GM23338 (cell line): ENCODE results near the gene CCDC149. TPM values are rescaled to one million over a fixed set of nuclear protein-coding genes. Genes with fewer than 3 reads are reported as not detected.

Experiments
- ATAC-seq: fragments of 200-7000 bp; cut with Tn5 transposase; 3 replicates; pipeline ENCODE4 v1.9.1; 2020
- DNase-seq: peaks from one replicate; pipeline ENCODE4 v3.0.0-alpha.2; 2015; ENCODE audit warnings: low spot score
- H2AFZ ChIP-seq: fragments of 200-600 bp; sonication (generic); 2 replicates; pipeline ENCODE4 v1.8.0; 2016; ENCODE audit warnings: antibody characterized with exemption, mild to moderate bottlenecking, moderate library complexity
- H3F3A ChIP-seq: fragments of 200-600 bp; sonication (generic); replicated peaks from 2 replicates; pipeline ENCODE4 v1.8.0; 2017; ENCODE audit warnings: antibody characterized with exemption, mixed run types, low read depth
- H3K27ac ChIP-seq: fragments of 200-600 bp; sonication (generic); 2 replicates; pipeline ENCODE4 v1.6.1; 2016; ENCODE audit warnings: low read depth
- H3K27me3 ChIP-seq: fragments of 200-600 bp; sonication (generic); 2 replicates; pipeline ENCODE4 v1.8.0; 2016; ENCODE audit warnings: mild to moderate bottlenecking, mixed run types, moderate library complexity; ENCODE audit not compliant: insufficient read depth
- H3K36me3 ChIP-seq: fragments of 200-600 bp; sonication (generic); 2 replicates; pipeline ENCODE4 v1.8.0; 2016; ENCODE audit warnings: mild to moderate bottlenecking; ENCODE audit not compliant: insufficient read depth
- H3K4me1 ChIP-seq: fragments of 200-600 bp; sonication (generic); 2 replicates; pipeline ENCODE4 v1.8.0; 2016; ENCODE audit warnings: mild to moderate bottlenecking, moderate library complexity; ENCODE audit not compliant: insufficient read depth
- H3K4me2 ChIP-seq: fragments of 200-600 bp; sonication (generic); 2 replicates; pipeline ENCODE4 v1.7.1; 2017; ENCODE audit warnings: mixed run types
- H3K4me3 ChIP-seq: fragments of 200-600 bp; sonication (generic); 2 replicates; pipeline ENCODE4 v1.6.1; 2016; ENCODE audit warnings: mixed run types
- H3K79me2 ChIP-seq: fragments of 200-600 bp; sonication (generic); replicated peaks from 2 replicates; pipeline ENCODE4 v1.8.0; 2017; ENCODE audit warnings: mild to moderate bottlenecking; ENCODE audit not compliant: insufficient read depth
- H3K9me2 ChIP-seq: fragments of 200-600 bp; sonication (generic); 2 replicates; pipeline ENCODE4 v1.8.0; 2017; ENCODE audit not compliant: insufficient read depth
- H4K20me1 ChIP-seq: fragments of 200-600 bp; sonication (generic); replicated peaks from 2 replicates; pipeline ENCODE4 v1.8.0; 2017; ENCODE audit warnings: mild to moderate bottlenecking; ENCODE audit not compliant: insufficient read depth
- H3K27ac Mint-ChIP-seq: 2 replicates; pipeline ENCODE4 v1.8.0; 2020; ENCODE audit warnings: inconsistent platforms, mild to moderate bottlenecking, moderate library complexity, mixed read lengths
- H3K27me3 Mint-ChIP-seq: 3 replicates; pipeline ENCODE4 v1.8.0; 2022; ENCODE audit warnings: low read depth, mild to moderate bottlenecking, moderate library complexity, mixed read lengths, inconsistent platforms; ENCODE audit not compliant: insufficient read depth, poor library complexity
- H3K36me3 Mint-ChIP-seq: 3 replicates; pipeline ENCODE4 v1.8.0; 2021; ENCODE audit warnings: low read depth, mild to moderate bottlenecking, inconsistent platforms, moderate library complexity, mixed read lengths
- H3K4me1 Mint-ChIP-seq: 3 replicates; pipeline ENCODE4 v1.8.0; 2020; ENCODE audit warnings: mild to moderate bottlenecking, inconsistent platforms, mixed read lengths
- H3K4me3 Mint-ChIP-seq: 3 replicates; pipeline ENCODE4 v1.8.0; 2021; ENCODE audit warnings: moderate library complexity, mild to moderate bottlenecking, inconsistent platforms, mixed read lengths
- H3K9me3 Mint-ChIP-seq: 3 replicates; pipeline ENCODE4 v1.8.0; 2020; ENCODE audit warnings: moderate library complexity, mild to moderate bottlenecking, inconsistent platforms, mixed read lengths
- CREB1 ChIP-seq: fragments of 250-450 bp; sonication (Bioruptor Pico); IDR thresholded peaks from 2 replicates; pipeline ENCODE4 v1.5.0; 2020; ENCODE audit warnings: low read depth, mild to moderate bottlenecking, moderate library complexity
- CTCF ChIP-seq, 2 experiments: fragments of 200-600 bp in 1 of 2; sonication (generic) in 1 of 2; conservative IDR thresholded peaks; 2 replicates each; pipeline versions ENCODE4 v1.5.1 to v1.6.1; 2016 to 2017; ENCODE audit warnings: antibody characterized with exemption in 2 of 2, low read depth in 2 of 2, mild to moderate bottlenecking in 2 of 2, moderate library complexity in 1 of 2
- ETS1 ChIP-seq: IDR thresholded peaks from 2 replicates; pipeline ENCODE4 v1.6.1; 2016; ENCODE audit warnings: antibody characterized with exemption
- EZH2 ChIP-seq: fragments of 200-600 bp; sonication (generic); IDR thresholded peaks from one replicate; pipeline ENCODE4 v1.8.0; 2017; ENCODE audit warnings: antibody characterized with exemption, mild to moderate bottlenecking, low read depth; ENCODE audit not compliant: unreplicated experiment
- EZH2phosphoT487 ChIP-seq: fragments of 200-600 bp; sonication (generic); IDR thresholded peaks from one replicate; pipeline ENCODE4 v1.8.1; 2018; ENCODE audit warnings: antibody characterized with exemption; ENCODE audit not compliant: unreplicated experiment
- JUNB ChIP-seq: IDR thresholded peaks from one replicate; pipeline ENCODE4 v1.6.1; 2016; ENCODE audit warnings: antibody characterized with exemption; ENCODE audit not compliant: unreplicated experiment
- NANOG ChIP-seq: IDR thresholded peaks from 2 replicates; pipeline ENCODE4 v1.6.1; 2016; ENCODE audit warnings: antibody characterized with exemption, borderline replicate concordance
- POLR2AphosphoS5 ChIP-seq: IDR thresholded peaks from 2 replicates; pipeline ENCODE4 v1.6.1; 2016; ENCODE audit warnings: antibody characterized with exemption, low read depth
- REST ChIP-seq: IDR thresholded peaks from one replicate; pipeline ENCODE4 v1.6.1; 2018; ENCODE audit warnings: antibody characterized with exemption; ENCODE audit not compliant: unreplicated experiment
- STAT1 ChIP-seq: IDR thresholded peaks from one replicate; pipeline ENCODE4 v1.6.1; 2016; ENCODE audit warnings: antibody characterized with exemption; ENCODE audit not compliant: unreplicated experiment
- ZNF114 ChIP-seq: fragments of 250-450 bp; sonication (Bioruptor Pico); IDR thresholded peaks from 2 replicates; pipeline ENCODE4 v1.5.0; 2020; ENCODE audit warnings: mild to moderate bottlenecking, moderate library complexity
- ZNF331 ChIP-seq: fragments of 250-450 bp; sonication (Bioruptor Pico); IDR thresholded peaks from 2 replicates; pipeline ENCODE4 v1.5.0; 2020; ENCODE audit warnings: low read depth, mild to moderate bottlenecking, moderate library complexity
- ZNF462 ChIP-seq: fragments of 250-450 bp; sonication (Bioruptor Pico); IDR thresholded peaks from 2 replicates; pipeline ENCODE4 v1.5.0; 2020; ENCODE audit warnings: mild to moderate bottlenecking, moderate library complexity
- polyA plus RNA-seq: library from polyadenylated mRNA; unstranded; fragments of >200 nt; fragmentation: Nextera tagmentation; extraction: Ambion mirVana; gene quantifications from 2 replicates; pipeline ENCODE4 v1.2.1, GENCODE V29; 2016
- total RNA-seq: library from RNA; depleted of rRNA; stranded (reverse); fragments of >200 nt; shearing (Covaris generic); gene quantifications from 2 replicates; pipeline ENCODE4 v1.2.3, GENCODE V29; 2014

CCDC149 gene
- total and polyA plus RNA-seq, 2 experiments from 2014 or later = 2.6 to 6.4 TPM

- Mint-ChIP-seq H3K9me3 (no peaks in the 10 kb centered on the region; the same call in 2 of the 3 replicates), H3K36me3 (no peaks in the 10 kb centered on the region), H3K4me1 (peaks cover 7% of the 10 kb centered on the region), H3K27me3 (peaks cover 2% of the 10 kb centered on the region), H3K27ac (no peak overlapping the region), H3K4me3 (no peak overlapping the region)
- DNase-seq (no peak), ATAC-seq (no peak)
- H2AFZ ChIP-seq = no peak overlapping the region
- no peak overlapping the region for H3K27ac ChIP-seq
- no peaks in the 10 kb centered on the region for H4K20me1 ChIP-seq
- peaks cover 4% of the 10 kb centered on the region for H3K4me1 ChIP-seq
- H3K36me3 ChIP-seq = no peaks in the 10 kb centered on the region
- no peak overlapping the region for H3K4me2 ChIP-seq
- H3K9me2 ChIP-seq = no peaks in the 10 kb centered on the region
- H3K27me3 ChIP-seq = no peaks in the 10 kb centered on the region
- no peak for TF ChIP-seq ZNF114 (CRISPR knock-in tag)
- no peak for TF ChIP-seq POLR2AphosphoS5
- TF ChIP-seq REST = no peak
- no peak for TF ChIP-seq JUNB
- no peak for TF ChIP-seq CTCF (conservative IDR thresholded peaks at IDR 0.05; ENCODE audit: low read depth in 2 of 2)
- TF ChIP-seq EZH2phosphoT487 = no peak
- no peak for TF ChIP-seq CREB1 (CRISPR knock-in tag)
- TF ChIP-seq EZH2 = no peak
- no peak for TF ChIP-seq ZNF462 (CRISPR knock-in tag)
- TF ChIP-seq STAT1 = no peak
- TF ChIP-seq ZNF331 = no peak
- TF ChIP-seq ETS1 = no peak
- TF ChIP-seq NANOG = no peak
- no peak overlapping the region for H3K4me3 ChIP-seq
- H3K79me2 ChIP-seq = no peaks in the 10 kb centered on the region
- no peaks in the 10 kb centered on the region for H3F3A ChIP-seq
Measured at GRCh38 chr4:24952667-24953066, 39.8 kb upstream of the CCDC149 start.
